Tibial artery (tissue), 4 donors: Measurements from ENCODE around the gene PPP2R2B.

Experiments used
- DNase-seq, 2 donors: peaks; one replicate each; pipeline ENCODE4 v3.0.0-alpha.2; 2019
- H3K27ac ChIP-seq, 2 donors: fragments of 200-600 bp; sonication (generic) in 1 of 2; 1 replicate in 1 of 2; 2 replicates in 1 of 2; pipeline ENCODE4 v1.5.1; 2018 to 2019; ENCODE audit warnings: mild to moderate bottlenecking in 1 of 2
- H3K27me3 ChIP-seq, 2 donors: fragments of 200-600 bp; sonication (generic) in 1 of 2; one replicate each; pipeline versions ENCODE4 v1.5.1 to v1.6.0; 2016 to 2019
- H3K36me3 ChIP-seq, 3 donors: fragments of 200-600 bp; sonication (generic) in 2 of 3; one replicate each; pipeline ENCODE4 v1.5.1; 2016 to 2019; ENCODE audit warnings: mild to moderate bottlenecking in 2 of 3
- H3K4me1 ChIP-seq, 4 donors: fragments of 200-600 bp; sonication (generic) in 2 of 4; 1 replicate in 3 of 4; 2 replicates in 1 of 4; pipeline ENCODE4 v1.5.1; 2016 to 2019
- H3K4me3 ChIP-seq, 2 donors: fragments of 200-600 bp; sonication (generic) in 1 of 2; 1 replicate in 1 of 2; 2 replicates in 1 of 2; pipeline ENCODE4 v1.5.1; 2018 to 2019; ENCODE audit warnings: mild to moderate bottlenecking in 2 of 2
- H3K9me3 ChIP-seq, 3 donors: fragments of 200-600 bp; sonication (generic) in 1 of 3; one replicate each; pipeline ENCODE4 v1.5.1; 2016 to 2019
- CTCF ChIP-seq, 2 experiments: fragments of 200-600 bp in 1 of 2; fragments of 450-650 bp in 1 of 2; IDR thresholded peaks; one replicate each; pipeline ENCODE4 v1.5.1; 2017 to 2019; ENCODE audit warnings: antibody characterized with exemption in 2 of 2, mild to moderate bottlenecking in 1 of 2, moderate library complexity in 1 of 2
- intact Hi-C: fragments of 100-400 bp; cut with DNase I; formaldehyde crosslinking; loops from one replicate; pipeline ENCODE4 v1.15.0; 2023; ENCODE audit warnings: low total_unique reads

PPP2R2B gene

GRCh38 chr5:146704949-146705665 is 173.4 kb downstream of the PPP2R2B start:
- no peaks in the 10 kb centered on the region for H3K36me3 ChIP-seq
- no peaks in the 10 kb centered on the region for H3K27me3 ChIP-seq
- H3K4me1 ChIP-seq = peaks cover 0 to 4% (median 1%) of the 10 kb centered on the region in 4 donors
- DNase-seq = no peak
- H3K4me3 ChIP-seq = no peak overlapping the region
- TF ChIP-seq CTCF (IDR thresholded peaks at IDR 0.05) = no peak
- no peak overlapping the region for H3K27ac ChIP-seq
- intact Hi-C loops = no loop called here
- H3K9me3 ChIP-seq = no peaks in the 10 kb centered on the region

GRCh38 chr5:146703899-146704298 is 174.7 kb downstream of the PPP2R2B start:
- no peaks in the 10 kb centered on the region for H3K9me3 ChIP-seq
- H3K27me3 ChIP-seq = no peaks in the 10 kb centered on the region
- no peak overlapping the region for H3K27ac ChIP-seq
- H3K4me1 ChIP-seq = peaks cover 0 to 11% (median 2%) of the 10 kb centered on the region in 4 donors
- intact Hi-C loops = no loop called here
- H3K36me3 ChIP-seq = no peaks in the 10 kb centered on the region
- no peak for TF ChIP-seq CTCF (IDR thresholded peaks at IDR 0.05)
- no peak overlapping the region for H3K4me3 ChIP-seq
- DNase-seq = no peak

- intact Hi-C loops = no loop called here
- peaks cover 0 to 11% (median 3%) of the 10 kb centered on the region in 4 donors for H3K4me1 ChIP-seq
Observed at GRCh38 chr5:146703499-146703898, 175.1 kb downstream of the PPP2R2B start.

GRCh38 chr5:146699664-146700418 is 178.7 kb downstream of the PPP2R2B start:
- H3K27ac ChIP-seq = no peak overlapping the region
- H3K4me3 ChIP-seq = no peak overlapping the region
- no peak for TF ChIP-seq CTCF (IDR thresholded peaks at IDR 0.05)
- DNase-seq = no peak
- intact Hi-C loops = no loop called here
- H3K4me1 ChIP-seq = peaks cover 0 to 11% (median 3%) of the 10 kb centered on the region in 4 donors
- no peaks in the 10 kb centered on the region for H3K9me3 ChIP-seq
- H3K27me3 ChIP-seq = no peaks in the 10 kb centered on the region
- peaks cover 0 to 5% (median 0%) of the 10 kb centered on the region in 3 donors for H3K36me3 ChIP-seq

More at GRCh38 chr5:146703499-146703898, 175.1 kb downstream of the PPP2R2B start:
- no peak for DNase-seq
- H3K27ac ChIP-seq = no peak overlapping the region
- H3K9me3 ChIP-seq = no peaks in the 10 kb centered on the region
- TF ChIP-seq CTCF (IDR thresholded peaks at IDR 0.05) = no peak
- H3K36me3 ChIP-seq = no peaks in the 10 kb centered on the region
- no peak overlapping the region for H3K4me3 ChIP-seq
- H3K27me3 ChIP-seq = no peaks in the 10 kb centered on the region

GRCh38 chr5:146699138-146699537 is 179.4 kb downstream of the PPP2R2B start:
- H3K27me3 ChIP-seq = no peaks in the 10 kb centered on the region
- H3K27ac ChIP-seq = no peak overlapping the region
- no peak for DNase-seq
- no peak for TF ChIP-seq CTCF (IDR thresholded peaks at IDR 0.05)
- H3K4me1 ChIP-seq = peaks cover 0 to 11% (median 3%) of the 10 kb centered on the region in 4 donors
- no peak overlapping the region for H3K4me3 ChIP-seq
- H3K9me3 ChIP-seq = no peaks in the 10 kb centered on the region
- intact Hi-C loops = no loop called here
- peaks cover 0 to 5% (median 0%) of the 10 kb centered on the region in 3 donors for H3K36me3 ChIP-seq
